ENCODE results near the gene HES3.
A peak's percentile ranks its signal among the peaks of the same experiment; 100 is the strongest.
"Not testable (repeated sequence)": the region's sequence is repeated elsewhere in the genome, so short reads cannot be mapped to it uniquely, and the experiment has no call there.

HES3 gene

DNA sequence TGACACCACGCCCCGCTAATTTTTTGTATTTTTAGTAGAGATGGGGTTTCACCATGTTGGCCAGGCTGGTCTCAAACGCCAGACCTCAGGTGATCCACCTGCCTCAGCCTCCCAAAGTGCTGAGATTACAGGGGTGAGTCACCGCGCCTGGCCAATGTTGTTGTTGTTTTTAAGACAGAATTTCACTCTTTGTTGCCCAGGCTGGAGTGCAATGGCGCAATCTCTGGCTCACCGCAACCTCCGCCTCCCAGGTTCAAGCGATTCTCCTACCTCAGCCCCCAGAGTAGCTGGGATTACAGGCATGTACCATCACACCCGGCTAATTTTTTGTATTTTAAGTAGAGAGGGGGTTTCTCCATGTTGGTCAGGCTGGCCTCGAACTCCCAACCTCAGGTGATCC, 24.3 kb upstream of the HES3 start:
- not testable (repeated sequence) for DNase-seq (ENCODE audit: low spot score)

DNA sequence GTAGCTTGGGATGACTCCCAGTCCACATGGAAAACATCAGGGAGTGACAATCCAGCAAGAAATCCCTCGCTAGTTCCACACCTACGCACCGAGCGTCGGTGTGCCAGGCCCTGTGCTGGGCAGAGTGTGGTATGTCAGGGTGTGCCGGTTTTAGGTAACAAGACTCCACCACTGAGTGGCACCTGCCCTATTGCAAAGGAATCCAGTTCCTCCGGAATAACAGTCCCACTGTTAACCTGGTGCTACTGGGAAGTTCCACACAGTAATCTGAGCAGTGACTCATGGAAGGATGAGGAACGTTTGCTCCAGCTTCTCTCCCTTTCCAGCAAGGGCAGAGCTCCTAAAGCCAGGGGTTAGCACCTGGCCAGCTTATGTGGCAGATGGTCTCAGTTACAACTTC, 23.7 kb upstream of the HES3 start:
- no peak for DNase-seq (ENCODE audit: low spot score)

DNA sequence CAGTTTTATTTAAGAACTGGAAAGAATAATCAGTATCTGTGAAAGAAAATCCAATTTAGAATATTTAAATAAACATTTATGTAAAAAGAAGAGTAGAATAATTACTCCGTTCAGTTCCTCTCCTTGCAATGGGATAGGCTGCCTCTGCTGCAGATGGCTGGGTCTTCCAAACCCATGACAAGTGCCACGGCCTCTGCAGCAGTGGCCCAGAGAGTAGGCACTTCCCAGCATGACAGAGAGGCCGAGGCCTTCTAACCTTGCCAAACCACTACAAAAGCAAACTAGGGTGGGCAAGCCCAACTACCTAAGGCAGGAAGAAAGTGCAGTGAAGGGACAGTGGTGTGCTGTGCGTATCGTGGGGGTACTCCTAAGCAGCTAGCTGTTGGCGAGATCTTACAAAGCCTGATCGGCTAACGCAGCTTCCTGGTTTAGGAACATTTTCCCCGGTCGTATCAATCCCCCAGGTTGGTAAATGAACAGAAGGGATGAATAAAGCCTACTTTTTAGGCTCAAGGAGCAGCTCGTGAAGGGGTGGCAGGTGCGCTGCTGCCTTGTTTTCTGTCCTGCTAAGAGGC, 22.7 kb upstream of the HES3 start:
- no peak for DNase-seq (ENCODE audit: low spot score)

DNA sequence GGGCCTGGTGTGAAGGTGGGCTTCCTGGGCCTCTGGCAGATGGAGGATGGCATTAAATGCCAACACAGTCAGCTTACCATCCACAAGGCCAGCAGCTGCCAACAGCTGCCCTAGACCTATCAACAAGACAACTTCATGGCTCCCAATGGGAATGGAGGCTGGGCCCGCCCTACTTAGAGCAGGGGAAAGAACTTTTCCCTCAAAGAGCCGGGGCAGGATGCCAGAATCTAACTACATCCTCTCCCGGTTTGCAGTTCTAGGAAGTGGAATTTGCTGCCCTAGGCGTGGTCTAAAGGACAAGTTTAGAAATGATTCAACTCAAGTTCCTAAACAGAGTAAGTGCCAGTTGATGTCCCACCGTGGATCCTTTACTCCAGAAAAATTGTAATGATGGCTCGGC, 21.3 kb upstream of the HES3 start:
- DNase-seq (ENCODE audit: low spot score) = no peak

DNA sequence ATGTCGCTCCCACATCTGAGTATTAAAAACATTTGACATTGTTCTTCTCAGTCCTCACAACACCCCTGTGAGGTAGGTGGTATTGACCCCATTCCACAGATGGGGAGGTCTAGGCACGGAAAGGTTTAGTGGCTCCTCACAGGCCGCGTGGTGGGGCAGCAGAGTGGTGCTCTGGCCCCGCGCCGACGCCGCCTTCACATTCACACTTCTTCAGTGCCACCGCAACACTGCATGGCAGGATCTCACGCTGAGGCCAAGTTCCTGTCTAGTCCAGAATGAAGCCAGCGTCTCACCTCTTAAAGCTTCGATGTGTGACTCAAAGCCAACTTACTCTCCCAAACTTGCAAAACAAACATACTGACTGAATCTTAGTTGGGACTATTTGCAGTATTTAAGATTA, 20.4 kb upstream of the HES3 start:
- DNase-seq (ENCODE audit: low spot score) = no peak

DNA sequence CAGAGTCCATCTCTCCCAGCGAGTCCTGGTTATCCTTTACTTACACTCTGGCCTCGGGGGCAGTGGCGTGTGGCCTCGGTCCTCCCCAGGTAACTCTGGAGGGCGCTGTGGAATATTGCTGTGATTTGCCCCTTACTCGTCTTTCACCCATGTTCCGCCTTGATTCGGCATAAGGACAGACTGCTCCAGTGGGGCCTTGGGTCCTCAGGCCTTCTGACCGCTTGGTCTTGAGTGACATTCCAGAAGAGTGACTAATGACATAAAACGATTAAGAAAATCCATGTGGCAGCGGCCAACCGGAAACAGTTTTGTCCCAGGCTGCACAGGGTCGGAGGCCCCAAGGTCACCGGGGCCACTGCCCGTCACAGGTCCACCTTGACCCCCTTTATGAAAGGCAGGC, 19.3 kb upstream of the HES3 start:
- DNase-seq (ENCODE audit: low spot score) = no peak

DNA sequence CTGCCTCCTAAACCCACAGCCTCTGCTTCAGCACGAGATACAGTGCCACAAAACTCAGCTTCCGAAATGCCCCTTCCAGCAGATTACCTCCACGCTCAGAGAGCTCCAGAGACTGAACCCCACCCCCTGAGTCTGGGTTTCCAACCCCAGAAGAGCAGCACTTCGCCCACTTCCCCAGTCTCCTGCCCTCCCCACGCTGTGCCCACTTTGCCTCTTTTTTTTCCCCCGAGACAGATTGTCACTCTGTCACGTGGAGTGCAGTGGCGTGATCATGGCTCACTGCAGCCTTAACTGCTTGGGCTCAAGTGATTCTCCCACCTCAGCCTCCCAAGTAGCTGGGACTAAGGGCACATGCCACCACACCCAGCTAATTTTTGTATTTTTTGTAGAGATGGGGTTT, 18.3 kb upstream of the HES3 start:
- DNase-seq (ENCODE audit: low spot score) = no peak

DNA sequence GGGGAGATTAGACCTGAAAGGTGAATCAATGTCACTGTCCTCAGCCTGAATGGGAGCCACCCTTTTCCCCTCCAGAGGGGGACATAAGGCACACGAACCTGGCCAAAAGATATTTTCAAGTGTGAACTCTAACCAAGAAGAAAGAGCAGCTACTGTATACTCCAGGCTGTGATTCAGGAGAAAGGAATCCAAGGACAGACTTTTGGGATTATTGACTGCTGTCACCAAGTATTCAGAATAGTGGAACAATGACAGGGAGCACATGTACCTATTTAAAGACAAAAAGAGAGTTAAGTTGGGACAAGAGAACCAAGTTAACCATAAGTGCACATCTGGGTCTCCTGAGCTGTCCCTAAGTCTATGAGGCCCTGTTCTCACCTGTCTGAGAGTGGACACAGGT, 10.6 kb upstream of the HES3 start:
- DNase-seq (ENCODE audit: low spot score) = no peak

DNA sequence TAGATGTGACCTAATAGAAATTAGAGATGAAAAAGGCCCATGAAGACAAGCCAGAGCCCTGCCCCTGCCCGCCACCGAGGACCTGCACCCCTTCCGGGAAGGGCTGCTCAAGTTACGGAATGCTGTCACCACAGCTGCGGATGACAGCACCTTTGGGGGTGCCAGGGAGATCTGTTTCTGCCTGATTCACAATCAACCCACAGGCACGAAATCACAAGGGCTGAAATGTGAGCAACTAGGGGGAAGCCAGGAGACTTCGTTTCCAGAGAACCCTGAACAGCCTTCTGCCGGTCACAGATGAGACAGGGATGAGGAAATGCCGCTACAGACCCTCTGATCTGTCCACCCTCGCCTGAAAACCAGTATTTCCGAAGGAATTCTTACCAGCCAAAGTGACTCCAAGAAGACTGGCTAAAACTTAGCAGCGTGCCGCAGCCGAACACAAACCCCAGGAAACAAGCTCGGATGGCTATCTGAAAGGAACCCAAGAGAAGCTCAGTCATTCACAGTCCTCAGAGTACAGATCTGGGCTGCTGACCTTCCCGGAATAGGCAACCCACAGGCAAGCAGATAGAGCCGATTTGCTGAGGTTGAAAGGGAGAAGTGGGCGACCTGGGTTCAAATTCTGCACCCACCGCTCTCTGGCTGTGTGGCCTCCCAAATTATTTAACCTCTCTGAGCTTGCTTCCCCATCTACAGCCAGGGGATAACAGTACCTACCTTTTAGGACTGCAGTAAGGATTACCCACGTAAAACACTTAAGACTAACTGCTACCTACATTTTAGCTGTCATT, 9.3 kb upstream of the HES3 start:
- DNase-seq (ENCODE audit: low spot score) = no peak

DNA sequence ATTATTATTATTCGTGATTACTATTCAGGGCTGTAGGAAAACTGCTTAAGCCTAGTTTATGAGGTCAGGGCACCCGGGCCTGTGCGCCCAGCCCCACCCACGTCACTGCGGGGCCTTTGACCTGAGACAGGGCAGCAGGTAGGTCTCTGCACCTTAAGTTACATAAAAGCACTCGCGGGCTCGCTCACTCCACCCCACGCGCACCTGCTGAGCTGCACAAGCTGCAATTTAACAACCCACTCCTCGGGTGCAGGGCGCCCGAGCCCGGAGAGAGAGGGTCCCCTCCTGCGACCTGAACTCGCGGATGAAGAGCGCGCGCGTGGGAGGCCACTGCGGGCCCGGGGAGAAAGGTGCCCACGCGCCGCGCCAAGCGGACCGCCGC, 8.7 kb upstream of the HES3 start:
- no peak for DNase-seq (ENCODE audit: low spot score)

DNA sequence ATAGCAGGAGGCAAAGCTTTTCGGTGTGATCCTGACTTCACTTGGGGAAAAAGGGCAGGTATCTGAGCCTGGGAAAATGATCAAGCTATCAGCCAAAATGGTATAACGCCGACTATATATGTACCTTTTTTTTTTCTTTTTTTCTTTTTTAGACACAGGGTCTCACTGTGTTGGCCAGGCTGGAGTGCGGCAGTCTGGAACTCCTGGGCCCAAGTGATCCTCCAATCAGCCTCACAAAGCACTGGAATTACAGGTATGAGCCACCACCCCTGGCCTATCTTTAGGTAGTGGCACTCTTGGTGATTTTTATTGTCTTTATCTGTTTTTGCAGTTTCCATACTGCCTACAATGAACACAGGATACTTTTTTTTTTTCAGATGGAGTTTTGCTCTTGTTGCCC, 6.9 kb upstream of the HES3 start:
- DNase-seq (ENCODE audit: low spot score) = no peak

DNA sequence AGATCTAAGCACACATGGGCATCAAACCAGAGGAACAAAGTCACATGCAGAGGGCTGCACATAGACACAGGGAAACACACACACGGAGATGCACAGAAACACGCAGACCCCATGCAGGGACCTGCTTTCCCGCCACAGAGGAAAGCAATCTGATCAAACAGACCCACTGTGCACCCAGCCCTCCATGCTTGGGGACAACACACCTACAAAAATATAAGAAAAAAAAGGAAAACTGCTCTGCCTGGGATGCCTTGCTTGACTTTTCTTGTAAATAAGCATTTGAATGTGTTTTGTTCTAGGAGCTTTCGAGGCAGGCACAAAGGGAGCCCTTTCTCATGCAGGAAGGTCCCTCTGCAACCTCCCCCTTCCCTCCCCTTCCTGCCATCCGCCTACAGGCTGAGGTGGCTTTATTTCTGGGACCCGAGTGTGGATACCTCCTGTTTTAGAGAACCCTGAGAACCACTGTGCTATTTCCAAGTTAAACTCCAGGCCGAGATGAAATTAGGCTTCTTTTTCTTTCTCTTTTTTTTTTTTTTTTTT, 4.7 kb upstream of the HES3 start:
- DNase-seq (ENCODE audit: low spot score) = no peak

DNA sequence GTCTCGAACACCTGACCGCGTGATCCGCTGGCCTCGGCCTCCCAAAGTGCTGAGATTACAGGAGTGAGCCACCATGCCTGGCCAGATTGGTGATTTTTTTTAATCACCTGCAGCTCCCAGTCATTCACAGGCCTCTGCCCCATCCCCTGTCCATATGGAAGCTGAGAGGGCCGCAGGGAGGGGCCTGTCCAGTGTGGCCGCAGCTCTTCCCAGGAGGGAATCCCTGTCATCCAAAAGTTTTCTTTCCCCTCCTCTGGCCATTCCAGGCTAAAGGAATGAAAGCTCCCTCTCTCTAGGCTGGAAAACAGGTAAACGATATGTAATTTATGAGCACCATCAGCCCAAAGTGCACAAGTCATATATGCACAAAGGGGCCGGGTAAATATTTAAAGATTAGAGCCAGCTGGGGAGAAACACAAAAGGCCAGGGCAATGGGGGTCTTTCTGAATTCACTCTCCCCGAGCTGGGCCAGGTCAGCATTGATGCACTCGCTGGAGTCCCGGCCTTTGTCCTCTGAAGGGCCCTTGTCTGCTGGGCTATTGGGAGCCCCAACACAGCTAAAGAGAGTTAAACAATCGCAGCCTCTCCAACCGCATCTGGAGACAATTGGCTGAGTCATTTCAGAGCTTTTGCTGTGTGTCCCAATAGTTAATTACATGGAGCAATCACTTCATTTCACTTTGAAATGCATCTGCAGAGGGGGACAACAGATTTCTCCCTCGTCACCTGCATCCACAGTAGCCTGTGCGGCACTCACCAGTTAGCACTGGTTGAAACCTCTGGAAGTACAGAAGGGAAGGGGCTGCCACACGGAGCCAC, 3.8 kb upstream of the HES3 start:
- no peak for DNase-seq (ENCODE audit: low spot score)

DNA sequence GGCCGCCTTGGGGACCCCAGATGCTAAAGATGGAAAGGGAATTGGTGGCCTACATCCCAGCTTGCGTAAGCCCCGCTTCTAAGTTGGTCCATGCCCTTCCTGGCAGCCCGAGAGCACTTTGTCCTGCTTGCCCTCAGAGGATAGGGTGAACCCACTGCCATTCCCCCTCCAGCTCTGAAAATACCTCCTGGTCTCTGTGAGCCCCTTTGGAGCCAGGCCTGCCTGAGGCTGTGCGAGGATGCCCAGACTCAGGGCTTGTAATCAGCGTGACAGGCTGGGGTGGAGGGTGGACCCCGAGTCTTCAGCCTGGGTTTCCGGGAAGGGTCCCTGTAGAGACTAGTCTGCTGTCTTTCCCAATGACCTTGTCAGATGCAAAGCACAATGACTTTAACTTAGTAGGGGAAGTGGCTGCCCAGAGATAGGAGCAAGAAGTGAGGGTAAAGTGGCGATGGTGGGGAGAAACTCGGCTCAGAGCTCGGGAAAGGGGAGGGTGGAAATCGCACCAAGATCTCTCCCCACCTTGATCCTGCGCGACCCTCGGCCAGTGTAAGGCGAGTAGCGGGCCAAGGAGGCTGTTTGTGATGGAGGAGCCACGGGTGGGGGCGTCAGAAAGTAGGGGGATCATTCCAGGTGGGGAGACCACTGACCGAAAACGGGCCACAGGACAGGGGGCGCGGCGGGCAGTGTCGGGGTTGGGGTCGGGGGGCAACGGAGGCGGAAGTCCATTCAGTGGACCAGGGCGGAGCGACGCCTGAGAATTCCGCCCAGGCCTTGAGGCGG, 2.7 kb upstream of the HES3 start:
- DNase-seq (ENCODE audit: low spot score) = no peak

DNA sequence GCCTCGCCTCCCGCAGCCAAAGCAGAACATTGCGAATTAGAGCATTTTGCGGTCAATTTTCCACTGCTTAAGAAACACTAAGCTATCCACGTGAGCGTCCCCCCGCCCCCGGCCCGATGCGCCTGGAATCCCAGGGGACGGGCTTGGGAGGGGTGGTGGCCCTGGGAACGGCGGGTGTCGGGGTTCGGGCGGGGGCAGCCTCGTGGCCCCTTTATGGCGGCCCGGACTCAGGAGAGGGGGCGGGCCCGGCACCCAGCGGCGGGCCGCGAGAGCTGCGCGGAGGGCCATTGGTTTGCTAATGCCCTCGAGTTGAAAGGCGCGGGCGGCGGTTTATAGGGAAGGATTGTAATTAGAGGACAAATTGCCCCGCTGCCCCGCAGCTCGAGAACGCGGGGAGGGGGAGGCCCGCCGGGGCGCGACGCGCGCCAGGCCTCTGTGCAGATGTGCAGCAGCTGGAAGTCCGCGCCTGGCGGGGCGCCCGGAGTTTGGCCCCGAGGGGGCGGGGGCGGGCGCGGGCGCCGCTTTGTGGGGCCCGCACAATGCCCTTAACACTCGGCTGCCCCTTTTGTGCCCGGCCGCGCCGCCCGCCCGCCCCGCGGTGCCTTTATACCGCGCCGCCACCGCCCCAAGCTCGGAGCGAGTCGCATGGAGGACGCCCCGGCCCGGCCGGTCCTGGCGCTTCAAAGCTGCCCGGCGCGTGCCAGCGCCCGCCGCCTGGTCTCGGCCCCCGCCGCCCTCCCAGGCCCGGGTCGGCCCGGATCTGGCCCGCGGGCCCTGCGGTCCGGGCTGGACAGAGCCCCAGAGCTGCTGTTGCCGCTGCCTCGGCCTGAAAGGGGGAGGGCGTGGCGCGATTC, 1.9 kb upstream of the HES3 start:
- no peak for DNase-seq (ENCODE audit: low spot score)

DNA sequence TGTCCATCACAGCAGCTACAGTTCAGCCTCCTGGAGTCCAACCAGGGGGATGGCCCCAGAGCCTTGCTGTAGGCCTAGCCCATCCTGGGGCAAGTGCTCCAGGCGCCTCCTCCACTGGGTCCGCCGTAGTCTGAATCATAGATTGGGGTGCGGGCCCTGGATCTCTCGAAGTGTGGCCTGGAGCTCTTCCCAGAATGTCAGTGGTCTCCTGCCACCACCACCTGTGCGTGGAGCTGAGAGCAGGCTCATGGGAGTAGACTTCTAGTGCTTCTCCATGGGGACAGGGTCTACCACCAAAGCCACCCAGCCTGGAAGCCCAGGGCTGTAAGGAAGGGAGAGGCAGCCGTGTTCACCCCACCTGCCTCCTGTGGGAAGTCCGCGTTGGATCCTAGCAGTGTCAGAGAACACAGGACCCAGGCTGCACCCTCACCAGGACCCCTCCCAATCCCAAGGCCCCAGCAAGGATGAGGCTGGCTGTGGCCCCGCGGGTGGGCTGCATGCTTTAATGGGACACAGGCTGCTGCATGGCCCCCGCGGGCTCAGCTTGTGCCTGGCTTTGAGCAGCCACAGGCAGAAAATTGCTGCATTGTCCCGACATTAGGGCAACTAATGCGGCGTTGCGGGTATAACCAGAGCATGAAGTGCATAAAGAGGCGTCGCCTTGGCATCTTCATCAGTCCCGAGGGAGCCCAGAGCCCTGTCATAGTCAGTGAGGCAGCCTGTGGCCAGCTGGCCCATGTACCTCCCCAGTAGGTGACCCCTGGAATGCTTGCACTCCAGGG, 735 bp upstream of the HES3 start:
- DNase-seq (ENCODE audit: low spot score) = no peak

DNA sequence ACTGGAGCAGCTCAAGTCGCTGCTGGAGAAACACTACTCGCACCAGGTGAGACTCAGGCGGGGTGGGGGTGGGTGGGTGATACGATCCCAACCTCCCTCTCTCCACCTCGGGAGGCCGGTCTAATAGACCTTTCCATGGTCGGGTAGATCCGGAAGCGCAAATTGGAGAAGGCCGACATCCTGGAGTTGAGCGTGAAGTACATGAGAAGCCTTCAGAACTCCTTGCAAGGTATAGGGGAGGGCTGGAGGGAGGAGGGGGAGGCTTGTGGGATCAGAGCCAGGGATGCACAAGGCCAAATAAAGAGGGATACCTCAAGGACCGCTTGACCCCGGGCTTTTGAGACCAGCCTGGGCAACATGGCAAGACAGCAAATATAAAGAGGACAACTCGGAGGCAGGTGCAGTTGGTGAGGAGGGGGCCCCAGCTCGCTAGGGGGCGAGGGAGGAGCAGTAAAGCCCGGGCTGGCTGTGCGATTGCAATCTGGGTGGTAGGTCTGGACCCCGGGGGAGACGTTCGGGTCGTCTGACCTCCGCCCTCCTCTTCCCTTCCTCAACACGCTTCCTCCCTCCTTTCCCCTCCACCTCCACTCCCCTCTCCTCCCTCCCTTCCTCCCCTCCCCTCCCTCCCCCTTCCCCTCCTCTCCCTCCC, 546 bp downstream of the HES3 start:
- no peak for DNase-seq (ENCODE audit: low spot score)

DNA sequence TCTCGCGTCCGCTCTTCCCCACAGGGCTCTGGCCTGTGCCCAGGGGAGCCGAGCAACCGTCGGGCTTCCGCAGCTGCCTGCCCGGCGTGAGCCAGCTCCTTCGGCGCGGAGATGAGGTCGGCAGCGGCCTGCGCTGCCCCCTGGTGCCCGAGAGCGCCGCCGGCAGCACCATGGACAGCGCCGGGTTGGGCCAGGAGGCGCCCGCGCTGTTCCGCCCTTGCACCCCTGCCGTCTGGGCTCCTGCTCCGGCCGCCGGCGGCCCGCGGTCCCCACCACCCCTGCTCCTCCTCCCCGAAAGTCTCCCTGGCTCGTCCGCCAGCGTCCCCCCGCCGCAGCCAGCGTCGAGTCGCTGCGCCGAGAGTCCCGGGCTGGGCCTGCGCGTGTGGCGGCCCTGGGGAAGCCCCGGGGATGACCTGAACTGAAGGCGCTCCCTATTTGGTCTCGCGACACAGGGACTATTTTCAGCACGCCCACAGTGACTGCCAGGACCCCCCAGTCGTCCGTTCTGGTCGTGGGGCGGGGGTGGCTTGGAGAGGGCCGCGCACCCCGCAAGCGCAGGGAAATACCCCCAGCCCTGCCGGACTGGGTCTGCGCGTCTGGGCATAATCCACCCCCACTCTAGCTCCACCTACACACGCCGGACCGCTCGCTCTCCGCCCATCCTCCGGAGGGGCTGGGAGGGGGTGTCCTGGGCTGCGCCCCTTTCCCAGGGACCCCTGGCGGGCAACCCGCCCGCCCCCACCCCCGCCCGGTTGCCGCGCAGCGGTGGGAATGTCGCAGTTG, 1.3 kb downstream of the HES3 start:
- DNase-seq (ENCODE audit: low spot score) = peak; percentile 45

DNA sequence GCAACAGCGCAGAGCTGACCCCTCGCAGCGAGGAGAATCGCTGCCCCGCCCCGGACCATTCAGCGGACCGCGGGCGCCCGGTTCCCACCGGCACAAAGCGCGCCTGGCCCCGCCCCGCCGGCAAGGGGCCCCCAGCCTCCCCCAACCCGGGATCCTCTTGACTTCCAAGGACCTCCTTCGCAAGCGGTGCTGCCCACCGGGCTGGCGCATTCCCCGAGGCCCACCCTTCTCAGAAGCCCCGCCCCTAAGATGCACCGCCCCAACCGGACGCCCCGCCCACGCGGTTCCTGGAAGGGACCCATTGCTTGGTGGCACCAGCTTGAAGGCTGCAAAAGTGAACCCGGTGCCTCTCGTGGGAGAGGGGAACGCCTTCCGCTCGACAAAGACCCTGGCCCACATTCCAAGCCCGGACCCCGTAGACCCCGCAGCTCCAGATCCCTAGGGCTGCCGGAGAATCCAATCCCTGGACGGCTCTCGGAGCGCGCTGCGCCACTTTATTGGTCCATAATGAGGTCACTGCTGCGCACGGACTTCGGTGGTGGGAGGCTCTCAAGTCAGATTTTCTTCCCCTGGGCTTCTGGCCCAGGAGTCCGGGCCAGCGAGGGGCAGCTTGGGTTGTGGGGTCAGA, 2.0 kb downstream of the HES3 start:
- no peak for DNase-seq (ENCODE audit: low spot score)

Measured in pons (tissue), 1 donor.